Measurements from ENCODE around the gene CHST6. TPM values are rescaled to one million over a fixed set of nuclear protein-coding genes. Genes with fewer than 3 reads are reported as not detected.

CHST6 gene
- total RNA-seq, 1 experiment from 2014 or later: 0.91 TPM

- ChIA-PET CTCF (no interaction called here), POLR2A (ENCODE audit: unreplicated experiment) (no interaction called here)
- Histone ChIP-seq H3K9ac (ENCODE audit: low read length) (no peak overlapping the region), H3K9me2 (replicated peaks; ENCODE audit: low read length) (no peaks in the 10 kb centered on the region), H4K20me1 (ENCODE audit: low read length) (no peaks in the 10 kb centered on the region), H3K36me3 (ENCODE audit: low read depth, low read length) (no peaks in the 10 kb centered on the region), H3K4me2 (ENCODE audit: low read length) (no peak overlapping the region), H3F3A (ENCODE audit: low read length, unreplicated experiment) (no peaks in the 10 kb centered on the region), H3K79me2 (ENCODE audit: low read length) (peaks cover 82% of the 10 kb centered on the region), H3K4me1 (ENCODE audit: insufficient read depth, low read length) (no peaks in the 10 kb centered on the region), H3K9me3 (ENCODE audit: low read length) (no peaks in the 10 kb centered on the region), H3K27ac (ENCODE audit: low read length) (no peak overlapping the region), H3K4me3 (ENCODE audit: low read length) (no peak overlapping the region), H3K27me3 (ENCODE audit: low read length) (no peaks in the 10 kb centered on the region), H2AFZ (ENCODE audit: low read length) (no peak overlapping the region)
- no peak for ATAC-seq
- TF ChIP-seq EZH2phosphoT487 (IDR thresholded peaks at IDR 0.05; ENCODE audit: borderline replicate concordance, low read length): no peak
- TF ChIP-seq EZH2 (IDR thresholded peaks at IDR 0.05; ENCODE audit: low read length, unreplicated experiment): no peak
- TF ChIP-seq CTCF (conservative IDR thresholded peaks at IDR 0.05; ENCODE audit: low read depth, low read length): no peak
- BruUV-seq (replicated peaks): no TSS peak
- no peak for DNase-seq
- intact Hi-C loops (cut with micrococcal nuclease): no loop called here
Measured at GRCh38 chr16:75423723-75424104, 71.5 kb downstream of the CHST6 start.

Other genes starting within 250 kb of the CHST6 start
- gene BCAR1, start 243.8 kb downstream of the CHST6 start, total RNA-seq (2014; rRNA removed): 49.3 and 68.0 TPM in 2 replicates
- 27.3 and 32.1 TPM in 2 replicates for gene CFDP1, start 61.9 kb downstream of the CHST6 start, total RNA-seq (2014; rRNA removed)
- 10.1 and 18.6 TPM in 2 replicates for gene TMEM170A, start 30.8 kb downstream of the CHST6 start, total RNA-seq (2014; rRNA removed)
- gene CHST5, start 40.7 kb upstream of the CHST6 start, total RNA-seq (2014; rRNA removed): 0.29 TPM in 1 of 2 replicates, not detected in the other
- gene TMEM231, start 60.8 kb upstream of the CHST6 start, total RNA-seq (2014; rRNA removed): 9.6 and 20.2 TPM in 2 replicates
- 24.7 and 31.2 TPM in 2 replicates for gene GABARAPL2, start 70.9 kb upstream of the CHST6 start, total RNA-seq (2014; rRNA removed)
- 42.8 and 60.1 TPM in 2 replicates for gene ADAT1, start 127.8 kb upstream of the CHST6 start, total RNA-seq (2014; rRNA removed)
- 137 and 148 TPM in 2 replicates for gene KARS1, start 152.2 kb upstream of the CHST6 start, total RNA-seq (2014; rRNA removed)
- gene TERF2IP, start 152.3 kb upstream of the CHST6 start, total RNA-seq (2014; rRNA removed): 25.7 and 27.2 TPM in 2 replicates
- gene CPHXL2, start 181.6 kb upstream of the CHST6 start, total RNA-seq (2014; rRNA removed): not detected in 2 replicates
- gene DUXB, start 206.0 kb upstream of the CHST6 start, total RNA-seq (2014; rRNA removed): not detected in 2 replicates
- not detected in 2 replicates for gene CPHXL, start 231.0 kb upstream of the CHST6 start, total RNA-seq (2014; rRNA removed)